Panc1 (cell line): ENCODE measurements around the gene LTBP2. TPM values are rescaled to one million over a fixed set of nuclear protein-coding genes. Genes with fewer than 3 reads are reported as not detected.

Source experiments
- ATAC-seq: fragments of 200-7000 bp; cut with Tn5 transposase; 2 replicates; pipeline ENCODE4 v1.9.1; 2020; ENCODE audit warnings: mild to moderate bottlenecking, moderate library complexity
- BruUV-seq: library from RNA; stranded (reverse); fragments of 400-500 nt; replicated peaks from 2 replicates; lab custom pipeline; 2021; lab: Mats Ljungman, UMichigan
- CTCF ChIA-PET: fragments of 300-600 bp; sonication (Branson Sonifier 250); formaldehyde crosslinking; loops from one replicate; lab custom pipeline; 2022; ENCODE audit warnings: antibody characterized with exemption; lab: Charles Lee
- POLR2A ChIA-PET: fragments of 300-600 bp; sonication (Branson Sonifier 250); formaldehyde crosslinking; loops from one replicate; lab custom pipeline; 2022; ENCODE audit warnings: antibody characterized with exemption; lab: Charles Lee
- DNase-seq: peaks from one replicate; pipeline ENCODE4 v3.0.0-alpha.2; 2010; ENCODE audit warnings: low read depth, low spot score
- H3K27ac ChIP-seq: 2 replicates; pipeline ENCODE4 v1.5.1; 2011; ENCODE audit warnings: mild to moderate bottlenecking, low read length, inconsistent platforms
- H3K27me3 ChIP-seq: fragments of 200-500 bp; sonication (Bioruptor generic); 2 replicates; pipeline ENCODE4 v1.6.0; 2014; ENCODE audit warnings: low read length, inconsistent platforms; ENCODE audit not compliant: control insufficient read depth, insufficient read depth
- H3K36me3 ChIP-seq: fragments of 200-500 bp; sonication (Bioruptor generic); 2 replicates; pipeline ENCODE4 v1.5.1; 2014; ENCODE audit warnings: inconsistent platforms, mild to moderate bottlenecking, low read length, moderate library complexity; ENCODE audit not compliant: control insufficient read depth, insufficient read depth
- H3K4me1 ChIP-seq: 2 replicates; pipeline ENCODE4 v1.5.1; 2011; ENCODE audit warnings: inconsistent platforms, mild to moderate bottlenecking, low read length, moderate library complexity; ENCODE audit not compliant: control insufficient read depth, insufficient read depth
- H3K4me3 ChIP-seq, 2 experiments: 2 replicates each; pipeline ENCODE4 v1.5.1; 2011 to 2012; ENCODE audit warnings: low read depth in 2 of 2, low read length in 2 of 2, mild to moderate bottlenecking in 2 of 2, inconsistent platforms in 1 of 2, moderate library complexity in 1 of 2
- H3K9me3 ChIP-seq: fragments of 200-500 bp; sonication (Bioruptor generic); 2 replicates; pipeline ENCODE4 v1.5.1; 2014; ENCODE audit warnings: low read depth, mild to moderate bottlenecking, inconsistent platforms, low read length, moderate library complexity; ENCODE audit not compliant: control insufficient read depth, insufficient read depth
- POLR2AphosphoS5 ChIP-seq: IDR thresholded peaks from 2 replicates; pipeline ENCODE4 v1.6.1; 2012; ENCODE audit warnings: mild to moderate bottlenecking, low read depth, low read length, moderate library complexity
- SIN3A ChIP-seq: IDR thresholded peaks from 2 replicates; pipeline ENCODE4 v1.6.1; 2012; ENCODE audit warnings: low read depth, mild to moderate bottlenecking, low read length, moderate library complexity, borderline replicate concordance; ENCODE audit not compliant: insufficient read depth
- TCF7L2 ChIP-seq: IDR thresholded peaks from 2 replicates; pipeline ENCODE4 v1.6.1; 2011; ENCODE audit warnings: mild to moderate bottlenecking, low read depth, low read length, inconsistent platforms
- in situ Hi-C: cut with HindIII; loops from 2 replicates; pipeline ENCODE4 v1.10.0; 2016; ENCODE audit warnings: low sequenced_read_pairs, low pct_unique_long_range_greater_than_20kb
- intact Hi-C: fragments of 100-400 bp; cut with micrococcal nuclease; formaldehyde crosslinking; loops from one replicate; pipeline ENCODE4 v1.10.0; 2022; ENCODE audit not compliant: unreplicated experiment
- total RNA-seq: library from RNA; stranded (reverse); gene quantifications from one replicate; pipeline ENCODE4 v1.2.1, GENCODE V29; 2021; ENCODE audit not compliant: unreplicated experiment
- TF ChIP-seq, protein P1 (sequence below): fragments of 450-650 bp; IDR thresholded peaks from 2 replicates; pipeline ENCODE4 v1.5.1; 2017; ENCODE audit warnings: mild to moderate bottlenecking
- TF ChIP-seq, protein P2 (sequence below), 2 experiments: IDR thresholded peaks; 2 replicates each; pipeline ENCODE4 v1.6.1; 2011 to 2012; ENCODE audit warnings: low read depth in 2 of 2, control low read depth in 1 of 2, low read length in 1 of 2, mild to moderate bottlenecking in 1 of 2, moderate library complexity in 1 of 2; ENCODE audit not compliant: insufficient read depth in 1 of 2

LTBP2 gene
- total RNA-seq, 1 experiment from 2014 or later, result 69.8 TPM

- ATAC-seq, result no peak
- in situ Hi-C loops, result no loop called here
- DNase-seq, result no peak
- BruUV-seq, result no TSS peak
- Histone ChIP-seq H3K27me3 (no peaks in the 10 kb centered on the region), H3K36me3 (no peaks in the 10 kb centered on the region), H3K4me3 (no peak overlapping the region), H3K9me3 (no peaks in the 10 kb centered on the region), H3K27ac (no peak overlapping the region), H3K4me1 (no peaks in the 10 kb centered on the region)
- POLR2A ChIA-PET, result interaction anchor here (0.6 kb wide), 1 partner anchor 29 kb away, joined by 3 read pairs; no protein-coding TSS in a partner anchor
- CTCF ChIA-PET, result no interaction called here
- TF ChIP-seq TCF7L2 (no peak), SIN3A (no peak), POLR2AphosphoS5 (no peak)
- TF ChIP-seq, protein P1, sequence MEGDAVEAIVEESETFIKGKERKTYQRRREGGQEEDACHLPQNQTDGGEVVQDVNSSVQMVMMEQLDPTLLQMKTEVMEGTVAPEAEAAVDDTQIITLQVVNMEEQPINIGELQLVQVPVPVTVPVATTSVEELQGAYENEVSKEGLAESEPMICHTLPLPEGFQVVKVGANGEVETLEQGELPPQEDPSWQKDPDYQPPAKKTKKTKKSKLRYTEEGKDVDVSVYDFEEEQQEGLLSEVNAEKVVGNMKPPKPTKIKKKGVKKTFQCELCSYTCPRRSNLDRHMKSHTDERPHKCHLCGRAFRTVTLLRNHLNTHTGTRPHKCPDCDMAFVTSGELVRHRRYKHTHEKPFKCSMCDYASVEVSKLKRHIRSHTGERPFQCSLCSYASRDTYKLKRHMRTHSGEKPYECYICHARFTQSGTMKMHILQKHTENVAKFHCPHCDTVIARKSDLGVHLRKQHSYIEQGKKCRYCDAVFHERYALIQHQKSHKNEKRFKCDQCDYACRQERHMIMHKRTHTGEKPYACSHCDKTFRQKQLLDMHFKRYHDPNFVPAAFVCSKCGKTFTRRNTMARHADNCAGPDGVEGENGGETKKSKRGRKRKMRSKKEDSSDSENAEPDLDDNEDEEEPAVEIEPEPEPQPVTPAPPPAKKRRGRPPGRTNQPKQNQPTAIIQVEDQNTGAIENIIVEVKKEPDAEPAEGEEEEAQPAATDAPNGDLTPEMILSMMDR, result no peak
- TF ChIP-seq, protein P2, sequence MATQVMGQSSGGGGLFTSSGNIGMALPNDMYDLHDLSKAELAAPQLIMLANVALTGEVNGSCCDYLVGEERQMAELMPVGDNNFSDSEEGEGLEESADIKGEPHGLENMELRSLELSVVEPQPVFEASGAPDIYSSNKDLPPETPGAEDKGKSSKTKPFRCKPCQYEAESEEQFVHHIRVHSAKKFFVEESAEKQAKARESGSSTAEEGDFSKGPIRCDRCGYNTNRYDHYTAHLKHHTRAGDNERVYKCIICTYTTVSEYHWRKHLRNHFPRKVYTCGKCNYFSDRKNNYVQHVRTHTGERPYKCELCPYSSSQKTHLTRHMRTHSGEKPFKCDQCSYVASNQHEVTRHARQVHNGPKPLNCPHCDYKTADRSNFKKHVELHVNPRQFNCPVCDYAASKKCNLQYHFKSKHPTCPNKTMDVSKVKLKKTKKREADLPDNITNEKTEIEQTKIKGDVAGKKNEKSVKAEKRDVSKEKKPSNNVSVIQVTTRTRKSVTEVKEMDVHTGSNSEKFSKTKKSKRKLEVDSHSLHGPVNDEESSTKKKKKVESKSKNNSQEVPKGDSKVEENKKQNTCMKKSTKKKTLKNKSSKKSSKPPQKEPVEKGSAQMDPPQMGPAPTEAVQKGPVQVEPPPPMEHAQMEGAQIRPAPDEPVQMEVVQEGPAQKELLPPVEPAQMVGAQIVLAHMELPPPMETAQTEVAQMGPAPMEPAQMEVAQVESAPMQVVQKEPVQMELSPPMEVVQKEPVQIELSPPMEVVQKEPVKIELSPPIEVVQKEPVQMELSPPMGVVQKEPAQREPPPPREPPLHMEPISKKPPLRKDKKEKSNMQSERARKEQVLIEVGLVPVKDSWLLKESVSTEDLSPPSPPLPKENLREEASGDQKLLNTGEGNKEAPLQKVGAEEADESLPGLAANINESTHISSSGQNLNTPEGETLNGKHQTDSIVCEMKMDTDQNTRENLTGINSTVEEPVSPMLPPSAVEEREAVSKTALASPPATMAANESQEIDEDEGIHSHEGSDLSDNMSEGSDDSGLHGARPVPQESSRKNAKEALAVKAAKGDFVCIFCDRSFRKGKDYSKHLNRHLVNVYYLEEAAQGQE (IDR thresholded peaks at IDR 0.05; ENCODE audit: insufficient read depth in 1 of 2, low read depth in 2 of 2, low read length in 1 of 2), result no peak
- intact Hi-C loops, result no loop called here
Measured at GRCh38 chr14:74507840-74508239, 104.2 kb downstream of the LTBP2 start.

DNA sequence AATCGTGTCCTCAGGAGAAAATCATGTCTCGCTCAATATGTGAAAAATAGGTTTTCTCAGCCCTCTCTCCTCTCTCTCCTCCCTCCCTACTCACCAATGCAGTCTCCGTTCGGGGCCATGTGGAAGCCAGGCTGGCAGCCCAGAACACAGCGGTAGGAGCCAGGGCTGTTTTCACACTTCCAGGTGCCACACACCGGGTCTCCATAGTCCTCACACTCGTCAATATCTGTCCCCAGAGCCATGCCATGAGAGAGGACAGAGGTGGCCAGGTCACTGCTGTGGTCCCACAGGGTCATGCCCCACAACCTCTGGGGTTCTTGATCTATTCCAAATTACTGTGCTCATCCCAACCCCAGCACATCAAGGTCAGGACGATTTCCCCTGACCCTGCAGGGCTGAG, 105.0 kb downstream of the LTBP2 start:
- H3K27ac ChIP-seq, result no peak overlapping the region
- no TSS peak for BruUV-seq
- intact Hi-C loops, result no loop called here
- H3K27me3 ChIP-seq, result no peaks in the 10 kb centered on the region
- in situ Hi-C loops, result no loop called here
- TF ChIP-seq, protein P2 (IDR thresholded peaks at IDR 0.05; ENCODE audit: insufficient read depth in 1 of 2, low read depth in 2 of 2, low read length in 1 of 2), result no peak
- TF ChIP-seq SIN3A (no peak), POLR2AphosphoS5 (no peak), TCF7L2 (no peak)
- TF ChIP-seq, protein P1, result no peak
- no peak for DNase-seq
- H3K9me3 ChIP-seq, result no peaks in the 10 kb centered on the region
- H3K4me3 ChIP-seq, result no peak overlapping the region
- H3K4me1 ChIP-seq, result no peaks in the 10 kb centered on the region
- no peak for ATAC-seq
- CTCF ChIA-PET, result no interaction called here
- POLR2A ChIA-PET, result no interaction called here
- no peaks in the 10 kb centered on the region for H3K36me3 ChIP-seq
